ENCODE data around the gene LHFPL2.

GRCh38 chr5:78627766-78628165 is 20.8 kb downstream of the LHFPL2 start:
- TF ChIP-seq MAX (IDR thresholded peaks at IDR 0.05; ENCODE audit: low read depth, low read length), result no peak
- no peak for TF ChIP-seq MYC (IDR thresholded peaks at IDR 0.05; ENCODE audit: low read depth, low read length)
- TF ChIP-seq CTCF (IDR thresholded peaks at IDR 0.05; ENCODE audit: low read depth, low read length), result no peak
